GM12878 (cell line): ENCODE results near the gene STPG3. TPM values are rescaled to one million over a fixed set of nuclear protein-coding genes. Genes with fewer than 3 reads are reported as not detected.

Source experiments
- BACH1 ChIP-seq: fragments of 450-650 bp; IDR thresholded peaks from 2 replicates; pipeline ENCODE4 v1.6.1; 2017; ENCODE audit warnings: mild to moderate bottlenecking, borderline replicate concordance
- BRCA1 ChIP-seq: IDR thresholded peaks from 2 replicates; pipeline ENCODE4 v1.6.1; 2011; ENCODE audit warnings: low read depth, low read length, improper control_type of control experiment
- CHD2 ChIP-seq: IDR thresholded peaks from 2 replicates; pipeline ENCODE4 v1.6.1; 2011; ENCODE audit warnings: low read depth, low read length, improper control_type of control experiment, borderline replicate concordance
- MEF2B ChIP-seq: fragments of 450-650 bp; IDR thresholded peaks from 2 replicates; pipeline ENCODE4 v1.6.1; 2018; ENCODE audit warnings: mild to moderate bottlenecking, moderate library complexity; ENCODE audit not compliant: partially characterized antibody, poor library complexity, severe bottlenecking
- SUPT20H ChIP-seq: IDR thresholded peaks from 2 replicates; pipeline ENCODE4 v1.6.1; 2011; ENCODE audit warnings: low read depth, mild to moderate bottlenecking, low read length, moderate library complexity, borderline replicate concordance; ENCODE audit not compliant: control insufficient read depth
- SUZ12 ChIP-seq: fragments of 200-600 bp; sonication (generic); IDR thresholded peaks from one replicate; pipeline ENCODE4 v1.6.1; 2018; ENCODE audit warnings: antibody characterized with exemption, mild to moderate bottlenecking; ENCODE audit not compliant: unreplicated experiment
- TBL1XR1 ChIP-seq: IDR thresholded peaks from 2 replicates; pipeline ENCODE4 v1.6.1; 2012; ENCODE audit warnings: low read depth, low read length, improper control_type of control experiment
- polyA plus RNA-seq, 11 experiments: library from polyadenylated mRNA; depleted of rRNA in 4 of 11; unstranded in 6 of 11; stranded (reverse) in 5 of 11; fragments of >200 nt; fragmentation: Nextera tagmentation in 4 of 11; fragmentation: Illumina TruSeq in 1 of 11; extraction: Ambion mirVana in 4 of 11; extraction: Trizol in 1 of 11; gene quantifications; 1 replicate in 1 of 11; 2 replicates in 10 of 11; pipeline versions ENCODE4 v1.2.1 to v1.2.3, GENCODE V29; 2011 to 2016; ENCODE audit warnings: inconsistent platforms in 2 of 11, missing spikeins in 2 of 11, low read depth in 1 of 11
- total RNA-seq, 4 experiments: library from RNA; depleted of rRNA in 3 of 4; stranded (reverse); fragments of >200 nt in 3 of 4; fragmentation: Illumina TruSeq in 1 of 4; extraction: Trizol in 1 of 4; gene quantifications; 2 replicates each; pipeline versions ENCODE4 v1.2.1 to v1.2.3, GENCODE V29; 2013 to 2021
- TF ChIP-seq, protein P1 (sequence below): fragments of 450-650 bp; formaldehyde crosslinking; IDR thresholded peaks from 2 replicates; pipeline ENCODE4 v1.4.0; 2020; ENCODE audit warnings: mild to moderate bottlenecking, moderate library complexity

The STPG3 gene
- total and polyA plus RNA-seq, 10 of the 15 experiments (the other 5 are each of a cell fraction or from before 2014, with no cell fraction given) = not detected

DNA sequence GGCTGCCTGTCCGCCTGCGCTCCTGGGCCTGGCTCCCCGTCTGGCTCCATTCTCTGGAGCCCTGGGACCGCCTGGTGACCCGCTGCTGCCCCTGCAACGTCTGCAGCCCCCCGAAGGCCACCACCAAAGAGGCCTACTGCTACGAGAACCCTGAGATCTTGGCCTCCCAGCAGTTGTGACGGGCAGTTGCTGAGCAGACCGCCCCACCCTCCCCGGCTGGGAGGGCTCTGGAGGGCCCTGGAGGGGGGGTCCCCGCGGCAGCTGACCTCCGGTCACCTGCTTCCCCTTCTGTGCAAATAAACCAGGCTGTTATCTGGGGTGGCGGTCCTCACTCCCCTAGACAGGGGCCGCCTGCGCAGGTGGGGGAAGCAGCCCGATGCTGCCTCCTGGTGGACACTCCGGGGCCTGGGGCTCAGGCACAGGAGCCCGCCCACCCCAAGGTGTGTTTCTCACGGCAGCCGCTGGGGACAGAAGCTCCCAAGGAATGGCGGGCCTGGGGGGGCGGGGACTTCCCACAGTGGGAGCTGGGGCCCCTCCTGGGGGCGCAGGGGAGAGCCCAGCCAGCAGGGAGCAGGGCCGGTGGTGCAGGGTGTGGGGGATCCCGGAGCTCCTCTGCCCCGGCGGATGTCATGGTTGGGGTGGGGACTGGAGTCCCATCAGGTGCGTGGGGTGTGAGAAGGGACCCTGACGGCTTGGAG, 14.7 kb upstream of the STPG3 start (continued):
- TF ChIP-seq, protein P1, sequence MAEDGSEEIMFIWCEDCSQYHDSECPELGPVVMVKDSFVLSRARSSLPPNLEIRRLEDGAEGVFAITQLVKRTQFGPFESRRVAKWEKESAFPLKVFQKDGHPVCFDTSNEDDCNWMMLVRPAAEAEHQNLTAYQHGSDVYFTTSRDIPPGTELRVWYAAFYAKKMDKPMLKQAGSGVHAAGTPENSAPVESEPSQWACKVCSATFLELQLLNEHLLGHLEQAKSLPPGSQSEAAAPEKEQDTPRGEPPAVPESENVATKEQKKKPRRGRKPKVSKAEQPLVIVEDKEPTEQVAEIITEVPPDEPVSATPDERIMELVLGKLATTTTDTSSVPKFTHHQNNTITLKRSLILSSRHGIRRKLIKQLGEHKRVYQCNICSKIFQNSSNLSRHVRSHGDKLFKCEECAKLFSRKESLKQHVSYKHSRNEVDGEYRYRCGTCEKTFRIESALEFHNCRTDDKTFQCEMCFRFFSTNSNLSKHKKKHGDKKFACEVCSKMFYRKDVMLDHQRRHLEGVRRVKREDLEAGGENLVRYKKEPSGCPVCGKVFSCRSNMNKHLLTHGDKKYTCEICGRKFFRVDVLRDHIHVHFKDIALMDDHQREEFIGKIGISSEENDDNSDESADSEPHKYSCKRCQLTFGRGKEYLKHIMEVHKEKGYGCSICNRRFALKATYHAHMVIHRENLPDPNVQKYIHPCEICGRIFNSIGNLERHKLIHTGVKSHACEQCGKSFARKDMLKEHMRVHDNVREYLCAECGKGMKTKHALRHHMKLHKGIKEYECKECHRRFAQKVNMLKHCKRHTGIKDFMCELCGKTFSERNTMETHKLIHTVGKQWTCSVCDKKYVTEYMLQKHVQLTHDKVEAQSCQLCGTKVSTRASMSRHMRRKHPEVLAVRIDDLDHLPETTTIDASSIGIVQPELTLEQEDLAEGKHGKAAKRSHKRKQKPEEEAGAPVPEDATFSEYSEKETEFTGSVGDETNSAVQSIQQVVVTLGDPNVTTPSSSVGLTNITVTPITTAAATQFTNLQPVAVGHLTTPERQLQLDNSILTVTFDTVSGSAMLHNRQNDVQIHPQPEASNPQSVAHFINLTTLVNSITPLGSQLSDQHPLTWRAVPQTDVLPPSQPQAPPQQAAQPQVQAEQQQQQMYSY (CRISPR knock-in tag) = no peak
- peak; percentile 54; the same call in 1 of the 2 replicates for TF ChIP-seq BACH1
- peak; percentile 80 for TF ChIP-seq MEF2B
- peak; percentile 59 for TF ChIP-seq CHD2
- no peak for TF ChIP-seq BRCA1
- no peak for TF ChIP-seq SUZ12
- no peak for TF ChIP-seq SUPT20H
- peak; percentile 18; the same call in 1 of the 2 replicates for TF ChIP-seq TBL1XR1
